Ureter (tissue), 1 donor: ENCODE data around the gene PHLDA1. TPM values are rescaled to one million over a fixed set of nuclear protein-coding genes. Genes with fewer than 3 reads are reported as not detected.

Source experiments
- DNase-seq: peaks from one replicate; pipeline ENCODE4 v3.0.0-alpha.2; 2020; ENCODE audit warnings: low spot score
- total RNA-seq: library from RNA; stranded (reverse); gene quantifications from one replicate; pipeline ENCODE4 v1.2.4, GENCODE V29; 2023
- donor health status: DM: yes; HTN: yes; CAD: no.

Gene PHLDA1
- total RNA-seq, 1 donor from 2014 or later: 10.7 TPM

GRCh38 chr12:76037130-76038103 is 5.8 kb upstream of the PHLDA1 start:
- no peak for DNase-seq

GRCh38 chr12:76035045-76035444 is 3.5 kb upstream of the PHLDA1 start:
- no peak for DNase-seq

- DNase-seq: no peak
Measured at GRCh38 chr12:76033081-76034011, 1.8 kb upstream of the PHLDA1 start.

- peak; percentile 55 for DNase-seq
Measured at GRCh38 chr12:76032043-76032981, 736 bp upstream of the PHLDA1 start.

- no peak for DNase-seq
Measured at GRCh38 chr12:76031081-76031413, 529 bp downstream of the PHLDA1 start.

- peak; percentile 51 for DNase-seq
Measured at GRCh38 chr12:76030341-76031080, 1.1 kb downstream of the PHLDA1 start.

GRCh38 chr12:76029982-76030340 is 1.6 kb downstream of the PHLDA1 start:
- no peak for DNase-seq

GRCh38 chr12:76028571-76029277 is 2.9 kb downstream of the PHLDA1 start:
- no peak for DNase-seq

- DNase-seq: no peak
Measured at GRCh38 chr12:76026643-76027063, 4.9 kb downstream of the PHLDA1 start.

- DNase-seq: no peak
Measured at GRCh38 chr12:76025601-76026575, 5.7 kb downstream of the PHLDA1 start.

- DNase-seq: no peak
Measured at GRCh38 chr12:76024942-76025600, 6.5 kb downstream of the PHLDA1 start.

GRCh38 chr12:76024102-76024781 is 7.3 kb downstream of the PHLDA1 start:
- DNase-seq: no peak

- no peak for DNase-seq
Measured at GRCh38 chr12:76023069-76023690, 8.4 kb downstream of the PHLDA1 start.

- no peak for DNase-seq
Measured at GRCh38 chr12:76022506-76022905, 9.1 kb downstream of the PHLDA1 start.

- no peak for DNase-seq
Measured at GRCh38 chr12:76020731-76021672, 10.6 kb downstream of the PHLDA1 start.

- DNase-seq: peak; percentile 59
Measured at GRCh38 chr12:76020281-76020680, 11.3 kb downstream of the PHLDA1 start.
